Mammary epithelial cell (primary cell): ENCODE measurements around the gene FRMPD1.

ENCODE experiments used
- CTCF ChIP-seq, 2 donors: IDR thresholded peaks in 1 of 2; conservative IDR thresholded peaks in 1 of 2; 2 replicates each; pipeline ENCODE4 v1.5.1; 2011 to 2012; ENCODE audit warnings: inconsistent platforms in 2 of 2, low read length in 2 of 2, mild to moderate bottlenecking in 2 of 2, control low read depth in 1 of 2, low read depth in 1 of 2; ENCODE audit not compliant: insufficient read depth in 1 of 2; ENCODE audit errors: extremely low read depth in 1 of 2
- EZH2 ChIP-seq: IDR thresholded peaks from 2 replicates; pipeline ENCODE4 v1.6.1; 2012; ENCODE audit warnings: low read length, inconsistent platforms, borderline replicate concordance

- no peak for TF ChIP-seq CTCF (conservative IDR thresholded peaks at IDR 0.05 in 1 of 2, IDR thresholded peaks at IDR 0.05 in 1 of 2; ENCODE audit: extremely low read depth in 1 of 2, insufficient read depth in 1 of 2, low read depth in 1 of 2, low read length in 2 of 2)
- TF ChIP-seq EZH2: no peak
Observed at GRCh38 chr9:37619806-37620205, 30.9 kb upstream of the FRMPD1 start.
